Fibroblast of villous mesenchyme (primary cell): ENCODE measurements around the gene GARNL3. TPM values are rescaled to one million over a fixed set of nuclear protein-coding genes. Genes with fewer than 3 reads are reported as not detected.

ENCODE experiments used
- DNase-seq: peaks from one replicate; pipeline ENCODE4 v3.0.0-alpha.2; 2010; ENCODE audit warnings: low read depth
- H3K4me3 ChIP-seq: 2 replicates; pipeline ENCODE4 v1.5.1; 2011; ENCODE audit warnings: low read depth, mild to moderate bottlenecking, low read length
- CTCF ChIP-seq: IDR thresholded peaks from 2 replicates; pipeline ENCODE4 v1.5.1; 2012; ENCODE audit warnings: low read depth, mild to moderate bottlenecking, low read length; ENCODE audit not compliant: insufficient read depth
- total RNA-seq: library from RNA; depleted of rRNA; stranded (reverse); fragments of >200 nt; gene quantifications from 2 replicates; pipeline ENCODE4 v1.2.3, GENCODE V29; 2012

The GARNL3 gene
- total RNA-seq, 1 donor = 0.86 TPM

- no peak for TF ChIP-seq CTCF
- H3K4me3 ChIP-seq = no peak overlapping the region
- no peak for DNase-seq
Measured at GRCh38 chr9:127250896-127251391, 13.6 kb upstream of the GARNL3 start.

- no peak overlapping the region for H3K4me3 ChIP-seq
- DNase-seq = no peak
- TF ChIP-seq CTCF = no peak
Measured at GRCh38 chr9:127252410-127253318, 11.9 kb upstream of the GARNL3 start.

GRCh38 chr9:127253446-127253845 is 11.1 kb upstream of the GARNL3 start:
- no peak overlapping the region for H3K4me3 ChIP-seq
- no peak for DNase-seq
- no peak for TF ChIP-seq CTCF

- no peak for DNase-seq
- no peak for TF ChIP-seq CTCF
- no peak overlapping the region for H3K4me3 ChIP-seq
Measured at GRCh38 chr9:127255692-127256091, 8.9 kb upstream of the GARNL3 start.

GRCh38 chr9:127256324-127256723 is 8.2 kb upstream of the GARNL3 start:
- DNase-seq = no peak
- no peak overlapping the region for H3K4me3 ChIP-seq
- TF ChIP-seq CTCF = no peak

GRCh38 chr9:127258606-127259471 is 5.7 kb upstream of the GARNL3 start:
- no peak for TF ChIP-seq CTCF
- H3K4me3 ChIP-seq = no peak overlapping the region
- DNase-seq = no peak
